ENCODE measurements around the gene SCAF4.
"Not testable (repeated sequence)": the region's sequence is repeated elsewhere in the genome, so short reads cannot be mapped to it uniquely, and the experiment has no call there.

Gene SCAF4

GRCh38 chr21:31667639-31668038, 64.3 kb downstream of the SCAF4 start:
- Mint-ChIP-seq H3K4me1 (peaks cover 76% of the 10 kb centered on the region), H3K27ac (no peak overlapping the region), H3K4me3 (no peak overlapping the region), H3K9me3 (no peaks in the 10 kb centered on the region), H3K36me3 (ENCODE audit: low read depth) (peaks cover 66% of the 10 kb centered on the region), H3K27me3 (ENCODE audit: low read depth, poor library complexity) (no peaks in the 10 kb centered on the region)
- TF ChIP-seq CTCF (IDR thresholded peaks at IDR 0.05), result no peak
- no peak for DNase-seq

GRCh38 chr21:31667132-31667531, 64.8 kb downstream of the SCAF4 start:
- Mint-ChIP-seq H3K9me3 (no peaks in the 10 kb centered on the region), H3K36me3 (ENCODE audit: low read depth) (peaks cover 68% of the 10 kb centered on the region), H3K4me1 (peaks cover 81% of the 10 kb centered on the region), H3K27me3 (ENCODE audit: low read depth, poor library complexity) (no peaks in the 10 kb centered on the region), H3K27ac (peak overlapping the region; percentile 57), H3K4me3 (no peak overlapping the region)
- TF ChIP-seq CTCF (IDR thresholded peaks at IDR 0.05), result no peak
- DNase-seq, result no peak

GRCh38 chr21:31666445-31667010, 65.4 kb downstream of the SCAF4 start:
- Mint-ChIP-seq H3K27ac (peak overlapping the region; percentile 57), H3K4me3 (no peak overlapping the region), H3K9me3 (peaks cover 5% of the 10 kb centered on the region), H3K36me3 (ENCODE audit: low read depth) (peaks cover 69% of the 10 kb centered on the region), H3K27me3 (ENCODE audit: low read depth, poor library complexity) (no peaks in the 10 kb centered on the region), H3K4me1 (peaks cover 80% of the 10 kb centered on the region)
- DNase-seq, result no peak
- no peak for TF ChIP-seq CTCF (IDR thresholded peaks at IDR 0.05)

GRCh38 chr21:31665869-31666268, 66.0 kb downstream of the SCAF4 start:
- Mint-ChIP-seq H3K36me3 (ENCODE audit: low read depth) (peaks cover 72% of the 10 kb centered on the region), H3K4me1 (peaks cover 83% of the 10 kb centered on the region)
- H3K4me3 Mint-ChIP-seq; DNase-seq; H3K9me3 Mint-ChIP-seq; H3K27me3 Mint-ChIP-seq (ENCODE audit: low read depth, poor library complexity); H3K27ac Mint-ChIP-seq: not testable (repeated sequence)

GRCh38 chr21:31665397-31665796, 66.5 kb downstream of the SCAF4 start:
- no peak for TF ChIP-seq CTCF (IDR thresholded peaks at IDR 0.05)
- Mint-ChIP-seq H3K36me3 (ENCODE audit: low read depth) (peaks cover 77% of the 10 kb centered on the region), H3K9me3 (peaks cover 6% of the 10 kb centered on the region), H3K27ac (peak overlapping the region; percentile 15), H3K4me1 (peaks cover 84% of the 10 kb centered on the region), H3K4me3 (no peak overlapping the region), H3K27me3 (ENCODE audit: low read depth, poor library complexity) (no peaks in the 10 kb centered on the region)
- peak; percentile 8 for DNase-seq

- TF ChIP-seq CTCF (IDR thresholded peaks at IDR 0.05), result no peak
- peaks cover 83% of the 10 kb centered on the region for H3K4me1 Mint-ChIP-seq
- H3K9me3 Mint-ChIP-seq, result peaks cover 12% of the 10 kb centered on the region
- peaks cover 3% of the 10 kb centered on the region for H3K27me3 Mint-ChIP-seq (ENCODE audit: low read depth, poor library complexity)
- peaks cover 79% of the 10 kb centered on the region for H3K36me3 Mint-ChIP-seq (ENCODE audit: low read depth)
- H3K4me3 Mint-ChIP-seq, result no peak overlapping the region
- no peak for DNase-seq
- no peak overlapping the region for H3K27ac Mint-ChIP-seq
These were observed 68.2 kb downstream of the SCAF4 start for GRCh38 chr21:31663584-31664249.
